ENCODE measurements around the gene PRKN. TPM values are rescaled to one million over a fixed set of nuclear protein-coding genes. Genes with fewer than 3 reads are reported as not detected.

Gene PRKN
- total RNA-seq, 4 donors from 2014 or later = 4.4 to 669 (median 10.5) TPM

GRCh38 chr6:161365633-161366032 is 1361.9 kb downstream of the PRKN start:
- TF ChIP-seq, protein P1, sequence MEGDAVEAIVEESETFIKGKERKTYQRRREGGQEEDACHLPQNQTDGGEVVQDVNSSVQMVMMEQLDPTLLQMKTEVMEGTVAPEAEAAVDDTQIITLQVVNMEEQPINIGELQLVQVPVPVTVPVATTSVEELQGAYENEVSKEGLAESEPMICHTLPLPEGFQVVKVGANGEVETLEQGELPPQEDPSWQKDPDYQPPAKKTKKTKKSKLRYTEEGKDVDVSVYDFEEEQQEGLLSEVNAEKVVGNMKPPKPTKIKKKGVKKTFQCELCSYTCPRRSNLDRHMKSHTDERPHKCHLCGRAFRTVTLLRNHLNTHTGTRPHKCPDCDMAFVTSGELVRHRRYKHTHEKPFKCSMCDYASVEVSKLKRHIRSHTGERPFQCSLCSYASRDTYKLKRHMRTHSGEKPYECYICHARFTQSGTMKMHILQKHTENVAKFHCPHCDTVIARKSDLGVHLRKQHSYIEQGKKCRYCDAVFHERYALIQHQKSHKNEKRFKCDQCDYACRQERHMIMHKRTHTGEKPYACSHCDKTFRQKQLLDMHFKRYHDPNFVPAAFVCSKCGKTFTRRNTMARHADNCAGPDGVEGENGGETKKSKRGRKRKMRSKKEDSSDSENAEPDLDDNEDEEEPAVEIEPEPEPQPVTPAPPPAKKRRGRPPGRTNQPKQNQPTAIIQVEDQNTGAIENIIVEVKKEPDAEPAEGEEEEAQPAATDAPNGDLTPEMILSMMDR (IDR thresholded peaks at IDR 0.05) = no peak
- no peak for TF ChIP-seq POLR2A (IDR thresholded peaks at IDR 0.05)
- no peak for DNase-seq
- Histone ChIP-seq H3K4me3 (no peak overlapping the region), H3K27ac (no peak overlapping the region), H3K27me3 (no peaks in the 10 kb centered on the region), H3K36me3 (no peaks in the 10 kb centered on the region), H3K9me3 (peaks cover 0 to 4% (median 0%) of the 10 kb centered on the region in 4 donors), H3K4me1 (no peaks in the 10 kb centered on the region)

DNA sequence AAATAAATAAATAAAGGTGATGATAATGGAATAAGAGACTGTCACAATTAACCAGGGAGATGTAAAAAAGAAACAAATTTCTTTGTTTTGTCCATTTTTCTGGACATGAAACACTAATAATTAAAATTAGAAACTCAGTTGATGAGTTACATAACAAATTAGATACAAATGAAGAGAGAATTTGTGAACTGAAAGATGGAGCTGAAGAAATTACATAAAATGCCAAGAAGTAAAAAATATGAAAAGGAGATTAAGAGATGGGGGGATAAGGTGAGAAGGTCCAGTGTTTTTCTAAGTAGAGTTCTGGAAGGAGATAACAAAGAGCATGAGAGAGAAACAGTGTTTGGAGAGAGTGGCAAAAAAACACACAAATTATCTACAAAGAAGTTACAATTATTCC is 1364.3 kb downstream of the PRKN start:
- Histone ChIP-seq H3K4me1 (peaks cover 0 to 6% (median 0%) of the 10 kb centered on the region in 4 donors), H3K4me3 (no peak overlapping the region), H3K36me3 (no peaks in the 10 kb centered on the region), H3K27me3 (no peaks in the 10 kb centered on the region), H3K27ac (no peak overlapping the region), H3K9me3 (peaks cover 0 to 4% (median 0%) of the 10 kb centered on the region in 4 donors)
- no peak for DNase-seq
- TF ChIP-seq, protein P1 (IDR thresholded peaks at IDR 0.05) = no peak
- TF ChIP-seq POLR2A (IDR thresholded peaks at IDR 0.05) = no peak

- Histone ChIP-seq H3K4me3 (no peak overlapping the region), H3K27me3 (no peaks in the 10 kb centered on the region)
Measured at GRCh38 chr6:161362266-161362665, 1365.3 kb downstream of the PRKN start.

DNA sequence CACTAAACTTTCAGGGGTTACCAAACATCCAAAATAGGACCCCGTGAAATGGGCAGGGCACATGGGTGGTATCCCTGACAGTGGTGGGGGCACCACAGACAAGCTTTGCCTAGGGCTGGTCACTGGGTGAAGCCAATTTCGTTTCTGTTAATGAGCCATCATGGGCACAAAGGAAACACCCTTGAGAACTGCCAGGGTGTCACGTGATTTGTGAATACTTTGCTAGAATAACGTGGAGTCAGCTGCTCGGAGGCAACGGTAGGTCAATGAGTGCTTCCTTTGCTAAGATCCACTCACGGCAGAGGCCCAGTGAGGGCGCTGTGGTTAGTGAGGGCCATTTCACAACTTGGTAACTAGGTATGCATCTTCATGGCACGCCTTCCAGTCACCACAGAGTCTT is 1366.0 kb downstream of the PRKN start:
- H3K9me3 ChIP-seq = peaks cover 0 to 4% (median 0%) of the 10 kb centered on the region in 4 donors
- H3K27me3 ChIP-seq = no peaks in the 10 kb centered on the region
- H3K4me1 ChIP-seq = peaks cover 0 to 6% (median 0%) of the 10 kb centered on the region in 4 donors
- TF ChIP-seq, protein P1 (IDR thresholded peaks at IDR 0.05) = no peak
- no peak for TF ChIP-seq POLR2A (IDR thresholded peaks at IDR 0.05)
- no peak overlapping the region for H3K4me3 ChIP-seq
- H3K27ac ChIP-seq = no peak overlapping the region
- no peaks in the 10 kb centered on the region for H3K36me3 ChIP-seq
- no peak for DNase-seq

More at GRCh38 chr6:161362266-161362665, 1365.3 kb downstream of the PRKN start:
- DNase-seq = no peak
- no peak overlapping the region for H3K27ac ChIP-seq
- H3K36me3 ChIP-seq = no peaks in the 10 kb centered on the region
- H3K9me3 ChIP-seq = peaks cover 0 to 4% (median 0%) of the 10 kb centered on the region in 4 donors
- no peak for TF ChIP-seq POLR2A (IDR thresholded peaks at IDR 0.05)
- TF ChIP-seq, protein P1 (IDR thresholded peaks at IDR 0.05) = no peak
- peaks cover 0 to 6% (median 0%) of the 10 kb centered on the region in 4 donors for H3K4me1 ChIP-seq

GRCh38 chr6:161360520-161360919 is 1367.0 kb downstream of the PRKN start:
- no peaks in the 10 kb centered on the region for H3K36me3 ChIP-seq
- DNase-seq = no peak
- no peak overlapping the region for H3K4me3 ChIP-seq
- no peaks in the 10 kb centered on the region for H3K27me3 ChIP-seq
- H3K9me3 ChIP-seq = peaks cover 0 to 4% (median 0%) of the 10 kb centered on the region in 4 donors
- peaks cover 0 to 6% (median 0%) of the 10 kb centered on the region in 4 donors for H3K4me1 ChIP-seq
- TF ChIP-seq, protein P1 (IDR thresholded peaks at IDR 0.05) = no peak
- TF ChIP-seq POLR2A (IDR thresholded peaks at IDR 0.05) = no peak
- no peak overlapping the region for H3K27ac ChIP-seq

- no peak for TF ChIP-seq POLR2A (IDR thresholded peaks at IDR 0.05)
- H3K9me3 ChIP-seq = peaks cover 0 to 4% (median 0%) of the 10 kb centered on the region in 4 donors
- no peak for DNase-seq
- no peak overlapping the region for H3K4me3 ChIP-seq
- no peaks in the 10 kb centered on the region for H3K27me3 ChIP-seq
- no peak overlapping the region for H3K27ac ChIP-seq
- peaks cover 0 to 6% (median 0%) of the 10 kb centered on the region in 4 donors for H3K4me1 ChIP-seq
- H3K36me3 ChIP-seq = no peaks in the 10 kb centered on the region
Measured at GRCh38 chr6:161359618-161359945, 1368.0 kb downstream of the PRKN start.
